Panc1 (cell line): ENCODE measurements around the gene KCNAB2. TPM values are rescaled to one million over a fixed set of nuclear protein-coding genes. Genes with fewer than 3 reads are reported as not detected.

ENCODE experiments used
- ATAC-seq: fragments of 200-7000 bp; cut with Tn5 transposase; 2 replicates; pipeline ENCODE4 v1.9.1; 2020; ENCODE audit warnings: mild to moderate bottlenecking, moderate library complexity
- BruUV-seq: library from RNA; stranded (reverse); fragments of 400-500 nt; replicated peaks from 2 replicates; lab custom pipeline; 2021; lab: Mats Ljungman, UMichigan
- CTCF ChIA-PET: fragments of 300-600 bp; sonication (Branson Sonifier 250); formaldehyde crosslinking; loops from one replicate; lab custom pipeline; 2022; ENCODE audit warnings: antibody characterized with exemption; lab: Charles Lee
- POLR2A ChIA-PET: fragments of 300-600 bp; sonication (Branson Sonifier 250); formaldehyde crosslinking; loops from one replicate; lab custom pipeline; 2022; ENCODE audit warnings: antibody characterized with exemption; lab: Charles Lee
- DNase-seq: peaks from one replicate; pipeline ENCODE4 v3.0.0-alpha.2; 2010; ENCODE audit warnings: low read depth, low spot score
- H3K27ac ChIP-seq: 2 replicates; pipeline ENCODE4 v1.5.1; 2011; ENCODE audit warnings: mild to moderate bottlenecking, low read length, inconsistent platforms
- H3K27me3 ChIP-seq: fragments of 200-500 bp; sonication (Bioruptor generic); 2 replicates; pipeline ENCODE4 v1.6.0; 2014; ENCODE audit warnings: low read length, inconsistent platforms; ENCODE audit not compliant: control insufficient read depth, insufficient read depth
- H3K36me3 ChIP-seq: fragments of 200-500 bp; sonication (Bioruptor generic); 2 replicates; pipeline ENCODE4 v1.5.1; 2014; ENCODE audit warnings: inconsistent platforms, mild to moderate bottlenecking, low read length, moderate library complexity; ENCODE audit not compliant: control insufficient read depth, insufficient read depth
- H3K4me1 ChIP-seq: 2 replicates; pipeline ENCODE4 v1.5.1; 2011; ENCODE audit warnings: inconsistent platforms, mild to moderate bottlenecking, low read length, moderate library complexity; ENCODE audit not compliant: control insufficient read depth, insufficient read depth
- H3K4me3 ChIP-seq, 2 experiments: 2 replicates each; pipeline ENCODE4 v1.5.1; 2011 to 2012; ENCODE audit warnings: low read depth in 2 of 2, low read length in 2 of 2, mild to moderate bottlenecking in 2 of 2, inconsistent platforms in 1 of 2, moderate library complexity in 1 of 2
- H3K9me3 ChIP-seq: fragments of 200-500 bp; sonication (Bioruptor generic); 2 replicates; pipeline ENCODE4 v1.5.1; 2014; ENCODE audit warnings: low read depth, mild to moderate bottlenecking, inconsistent platforms, low read length, moderate library complexity; ENCODE audit not compliant: control insufficient read depth, insufficient read depth
- POLR2AphosphoS5 ChIP-seq: IDR thresholded peaks from 2 replicates; pipeline ENCODE4 v1.6.1; 2012; ENCODE audit warnings: mild to moderate bottlenecking, low read depth, low read length, moderate library complexity
- SIN3A ChIP-seq: IDR thresholded peaks from 2 replicates; pipeline ENCODE4 v1.6.1; 2012; ENCODE audit warnings: low read depth, mild to moderate bottlenecking, low read length, moderate library complexity, borderline replicate concordance; ENCODE audit not compliant: insufficient read depth
- TCF7L2 ChIP-seq: IDR thresholded peaks from 2 replicates; pipeline ENCODE4 v1.6.1; 2011; ENCODE audit warnings: mild to moderate bottlenecking, low read depth, low read length, inconsistent platforms
- in situ Hi-C: cut with HindIII; loops from 2 replicates; pipeline ENCODE4 v1.10.0; 2016; ENCODE audit warnings: low sequenced_read_pairs, low pct_unique_long_range_greater_than_20kb
- intact Hi-C: fragments of 100-400 bp; cut with micrococcal nuclease; formaldehyde crosslinking; loops from one replicate; pipeline ENCODE4 v1.10.0; 2022; ENCODE audit not compliant: unreplicated experiment
- total RNA-seq: library from RNA; stranded (reverse); gene quantifications from one replicate; pipeline ENCODE4 v1.2.1, GENCODE V29; 2021; ENCODE audit not compliant: unreplicated experiment
- TF ChIP-seq, protein P1 (sequence below): fragments of 450-650 bp; IDR thresholded peaks from 2 replicates; pipeline ENCODE4 v1.5.1; 2017; ENCODE audit warnings: mild to moderate bottlenecking
- TF ChIP-seq, protein P2 (sequence below), 2 experiments: IDR thresholded peaks; 2 replicates each; pipeline ENCODE4 v1.6.1; 2011 to 2012; ENCODE audit warnings: low read depth in 2 of 2, control low read depth in 1 of 2, low read length in 1 of 2, mild to moderate bottlenecking in 1 of 2, moderate library complexity in 1 of 2; ENCODE audit not compliant: insufficient read depth in 1 of 2

KCNAB2 gene
- total RNA-seq, 1 experiment from 2014 or later = 27.6 TPM

DNA sequence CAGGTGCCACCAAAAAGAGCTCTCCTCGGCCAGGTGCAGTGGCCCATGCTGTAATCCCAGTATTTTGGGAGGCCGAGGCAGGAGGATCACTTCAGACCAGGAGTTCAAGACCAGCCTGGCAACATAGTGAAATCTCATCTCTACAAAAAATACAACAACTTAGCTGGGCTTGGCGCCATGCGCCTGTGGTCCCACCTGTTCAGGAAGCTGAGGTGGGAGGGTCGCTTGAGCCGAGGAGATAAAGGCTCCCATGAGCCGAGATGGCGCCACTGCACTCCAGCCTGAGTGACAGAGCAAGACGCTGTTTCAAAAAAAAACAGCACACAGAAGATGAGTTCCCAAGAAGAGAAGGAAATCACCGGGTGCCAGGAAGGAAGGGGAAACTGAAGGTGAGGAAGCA, 67.4 kb downstream of the KCNAB2 start:
- H3K4me1 ChIP-seq = peaks cover 5% of the 10 kb centered on the region; the same call in 1 of the 2 replicates
- no peak overlapping the region for H3K27ac ChIP-seq
- DNase-seq (no peak), ATAC-seq (no peak)
- no TSS peak for BruUV-seq
- peaks cover 14% of the 10 kb centered on the region for H3K9me3 ChIP-seq
- no peaks in the 10 kb centered on the region for H3K27me3 ChIP-seq
- H3K36me3 ChIP-seq = no peaks in the 10 kb centered on the region
- TF ChIP-seq POLR2AphosphoS5 (no peak), SIN3A (no peak), TCF7L2 (no peak)
- TF ChIP-seq, protein P1, sequence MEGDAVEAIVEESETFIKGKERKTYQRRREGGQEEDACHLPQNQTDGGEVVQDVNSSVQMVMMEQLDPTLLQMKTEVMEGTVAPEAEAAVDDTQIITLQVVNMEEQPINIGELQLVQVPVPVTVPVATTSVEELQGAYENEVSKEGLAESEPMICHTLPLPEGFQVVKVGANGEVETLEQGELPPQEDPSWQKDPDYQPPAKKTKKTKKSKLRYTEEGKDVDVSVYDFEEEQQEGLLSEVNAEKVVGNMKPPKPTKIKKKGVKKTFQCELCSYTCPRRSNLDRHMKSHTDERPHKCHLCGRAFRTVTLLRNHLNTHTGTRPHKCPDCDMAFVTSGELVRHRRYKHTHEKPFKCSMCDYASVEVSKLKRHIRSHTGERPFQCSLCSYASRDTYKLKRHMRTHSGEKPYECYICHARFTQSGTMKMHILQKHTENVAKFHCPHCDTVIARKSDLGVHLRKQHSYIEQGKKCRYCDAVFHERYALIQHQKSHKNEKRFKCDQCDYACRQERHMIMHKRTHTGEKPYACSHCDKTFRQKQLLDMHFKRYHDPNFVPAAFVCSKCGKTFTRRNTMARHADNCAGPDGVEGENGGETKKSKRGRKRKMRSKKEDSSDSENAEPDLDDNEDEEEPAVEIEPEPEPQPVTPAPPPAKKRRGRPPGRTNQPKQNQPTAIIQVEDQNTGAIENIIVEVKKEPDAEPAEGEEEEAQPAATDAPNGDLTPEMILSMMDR = no peak
- TF ChIP-seq, protein P2, sequence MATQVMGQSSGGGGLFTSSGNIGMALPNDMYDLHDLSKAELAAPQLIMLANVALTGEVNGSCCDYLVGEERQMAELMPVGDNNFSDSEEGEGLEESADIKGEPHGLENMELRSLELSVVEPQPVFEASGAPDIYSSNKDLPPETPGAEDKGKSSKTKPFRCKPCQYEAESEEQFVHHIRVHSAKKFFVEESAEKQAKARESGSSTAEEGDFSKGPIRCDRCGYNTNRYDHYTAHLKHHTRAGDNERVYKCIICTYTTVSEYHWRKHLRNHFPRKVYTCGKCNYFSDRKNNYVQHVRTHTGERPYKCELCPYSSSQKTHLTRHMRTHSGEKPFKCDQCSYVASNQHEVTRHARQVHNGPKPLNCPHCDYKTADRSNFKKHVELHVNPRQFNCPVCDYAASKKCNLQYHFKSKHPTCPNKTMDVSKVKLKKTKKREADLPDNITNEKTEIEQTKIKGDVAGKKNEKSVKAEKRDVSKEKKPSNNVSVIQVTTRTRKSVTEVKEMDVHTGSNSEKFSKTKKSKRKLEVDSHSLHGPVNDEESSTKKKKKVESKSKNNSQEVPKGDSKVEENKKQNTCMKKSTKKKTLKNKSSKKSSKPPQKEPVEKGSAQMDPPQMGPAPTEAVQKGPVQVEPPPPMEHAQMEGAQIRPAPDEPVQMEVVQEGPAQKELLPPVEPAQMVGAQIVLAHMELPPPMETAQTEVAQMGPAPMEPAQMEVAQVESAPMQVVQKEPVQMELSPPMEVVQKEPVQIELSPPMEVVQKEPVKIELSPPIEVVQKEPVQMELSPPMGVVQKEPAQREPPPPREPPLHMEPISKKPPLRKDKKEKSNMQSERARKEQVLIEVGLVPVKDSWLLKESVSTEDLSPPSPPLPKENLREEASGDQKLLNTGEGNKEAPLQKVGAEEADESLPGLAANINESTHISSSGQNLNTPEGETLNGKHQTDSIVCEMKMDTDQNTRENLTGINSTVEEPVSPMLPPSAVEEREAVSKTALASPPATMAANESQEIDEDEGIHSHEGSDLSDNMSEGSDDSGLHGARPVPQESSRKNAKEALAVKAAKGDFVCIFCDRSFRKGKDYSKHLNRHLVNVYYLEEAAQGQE (IDR thresholded peaks at IDR 0.05; ENCODE audit: insufficient read depth in 1 of 2, low read depth in 2 of 2, low read length in 1 of 2) = no peak
- ChIA-PET POLR2A (interaction anchor here (0.7 kb wide), 1 partner anchor 31 kb away, joined by 4 read pairs; no protein-coding TSS in a partner anchor), CTCF (no interaction called here)
- H3K4me3 ChIP-seq = no peak overlapping the region
- intact Hi-C loops = no loop called here
- in situ Hi-C loops = no loop called here

DNA sequence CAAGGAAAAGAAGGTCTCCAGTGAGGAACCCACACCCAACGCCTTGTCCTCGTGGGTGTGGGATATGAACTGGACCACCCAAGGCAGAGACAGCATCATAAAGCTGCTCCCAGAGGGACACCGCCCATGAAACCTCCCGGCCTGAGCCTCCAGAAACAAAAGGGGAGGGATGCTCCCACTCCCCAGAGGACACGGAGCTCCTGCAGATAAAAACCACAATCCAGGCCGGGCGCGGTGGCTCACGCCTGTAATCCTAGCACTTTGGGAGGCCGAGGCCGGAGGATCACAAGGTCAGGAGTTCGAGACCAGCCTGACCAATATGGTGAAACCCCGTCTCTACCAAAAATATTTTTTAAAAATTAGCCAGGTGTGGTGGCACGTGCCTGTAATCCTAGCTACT, 68.1 kb downstream of the KCNAB2 start:
- Histone ChIP-seq H3K4me3 (no peak overlapping the region), H3K36me3 (no peaks in the 10 kb centered on the region), H3K27me3 (no peaks in the 10 kb centered on the region), H3K27ac (no peak overlapping the region), H3K9me3 (peaks cover 14% of the 10 kb centered on the region), H3K4me1 (peaks cover 5% of the 10 kb centered on the region; the same call in 1 of the 2 replicates)
- intact Hi-C loops (no loop called here), in situ Hi-C loops (no loop called here)
- DNase-seq (no peak), ATAC-seq (no peak)
- ChIA-PET CTCF (no interaction called here), POLR2A (interaction anchor here (0.7 kb wide), 1 partner anchor 30 kb away, joined by 4 read pairs; no protein-coding TSS in a partner anchor)
- no peak for TF ChIP-seq SIN3A
- TF ChIP-seq, protein P2 (IDR thresholded peaks at IDR 0.05; ENCODE audit: insufficient read depth in 1 of 2, low read depth in 2 of 2, low read length in 1 of 2) = no peak
- TF ChIP-seq, protein P1 = no peak
- TF ChIP-seq TCF7L2 = no peak
- TF ChIP-seq POLR2AphosphoS5 = no peak
- no TSS peak for BruUV-seq
